Fibroblast of villous mesenchyme (primary cell): ENCODE results near the gene EXOC4. TPM values are rescaled to one million over a fixed set of nuclear protein-coding genes. Genes with fewer than 3 reads are reported as not detected.
A peak's percentile ranks its signal among the peaks of the same experiment; 100 is the strongest.

ENCODE experiments used
- DNase-seq: peaks from one replicate; pipeline ENCODE4 v3.0.0-alpha.2; 2010; ENCODE audit warnings: low read depth
- H3K4me3 ChIP-seq: 2 replicates; pipeline ENCODE4 v1.5.1; 2011; ENCODE audit warnings: low read depth, mild to moderate bottlenecking, low read length
- CTCF ChIP-seq: IDR thresholded peaks from 2 replicates; pipeline ENCODE4 v1.5.1; 2012; ENCODE audit warnings: low read depth, mild to moderate bottlenecking, low read length; ENCODE audit not compliant: insufficient read depth
- total RNA-seq: library from RNA; depleted of rRNA; stranded (reverse); fragments of >200 nt; gene quantifications from 2 replicates; pipeline ENCODE4 v1.2.3, GENCODE V29; 2012

EXOC4 gene
- total RNA-seq, 1 donor, result 106 TPM

GRCh38 chr7:133309333-133309732 lies 56.5 kb downstream of the EXOC4 start:
- DNase-seq, result no peak
- H3K4me3 ChIP-seq, result no peak overlapping the region
- TF ChIP-seq CTCF, result no peak

GRCh38 chr7:133310232-133310862 lies 57.5 kb downstream of the EXOC4 start:
- no peak for TF ChIP-seq CTCF
- DNase-seq, result peak; percentile 30
- no peak overlapping the region for H3K4me3 ChIP-seq

- no peak for TF ChIP-seq CTCF
- H3K4me3 ChIP-seq, result no peak overlapping the region
- DNase-seq, result no peak
Measured at GRCh38 chr7:133313575-133313974, 60.7 kb downstream of the EXOC4 start.

- no peak for DNase-seq
- TF ChIP-seq CTCF, result no peak
- no peak overlapping the region for H3K4me3 ChIP-seq
Measured at GRCh38 chr7:133314084-133314483, 61.2 kb downstream of the EXOC4 start.

GRCh38 chr7:133315332-133316040 lies 62.6 kb downstream of the EXOC4 start:
- peak; percentile 5 for DNase-seq
- TF ChIP-seq CTCF, result no peak
- no peak overlapping the region for H3K4me3 ChIP-seq

- DNase-seq, result no peak
- H3K4me3 ChIP-seq, result no peak overlapping the region
- no peak for TF ChIP-seq CTCF
Measured at GRCh38 chr7:133319842-133320241, 67.0 kb downstream of the EXOC4 start.
